HCEC 1CT (cell line): Measurements from ENCODE around the gene MYBBP1A.

Source experiments
- DNase-seq: peaks from one replicate; pipeline ENCODE4 v3.0.0-alpha.2; 2017

Gene MYBBP1A

DNA sequence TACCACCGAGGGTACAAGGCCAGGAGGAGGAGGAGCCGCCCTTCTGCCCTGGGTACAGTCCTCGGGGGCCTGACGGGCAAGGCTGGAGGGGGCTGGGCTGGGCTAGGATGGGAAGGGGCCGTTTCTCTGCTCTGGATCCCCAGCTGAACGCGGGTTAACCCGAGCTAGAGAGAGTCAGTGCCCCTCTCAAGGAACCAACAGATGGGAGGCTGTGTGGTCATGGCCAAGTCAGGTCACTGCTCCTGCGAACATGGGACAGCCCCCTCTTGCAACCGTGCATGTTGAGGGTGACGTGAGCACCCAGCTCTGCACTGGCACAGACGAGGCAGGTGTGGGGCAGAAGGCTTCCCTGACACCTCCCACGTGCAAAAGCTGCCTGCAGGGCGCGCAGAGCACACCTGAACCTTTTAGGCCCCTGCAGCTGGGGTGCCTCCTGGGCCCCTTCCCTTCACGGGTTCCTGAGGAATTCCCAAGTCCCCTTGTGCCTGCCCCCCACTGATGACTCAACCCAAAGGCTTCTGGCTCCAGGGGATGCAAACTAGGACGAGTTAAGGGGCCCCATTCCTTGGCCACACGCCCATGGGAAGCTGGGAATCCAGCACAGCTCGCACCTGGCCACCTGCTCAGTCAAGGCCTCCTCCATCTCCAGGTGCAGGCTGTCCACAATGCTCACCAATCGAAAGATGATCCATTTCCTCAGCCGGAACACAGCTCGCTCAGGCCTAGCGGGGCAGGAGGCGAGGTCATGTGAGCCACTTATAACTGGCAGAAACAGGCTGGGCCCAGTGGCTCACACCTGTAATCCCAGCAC, 6.3 kb downstream of the MYBBP1A start:
- DNase-seq, result no peak

DNA sequence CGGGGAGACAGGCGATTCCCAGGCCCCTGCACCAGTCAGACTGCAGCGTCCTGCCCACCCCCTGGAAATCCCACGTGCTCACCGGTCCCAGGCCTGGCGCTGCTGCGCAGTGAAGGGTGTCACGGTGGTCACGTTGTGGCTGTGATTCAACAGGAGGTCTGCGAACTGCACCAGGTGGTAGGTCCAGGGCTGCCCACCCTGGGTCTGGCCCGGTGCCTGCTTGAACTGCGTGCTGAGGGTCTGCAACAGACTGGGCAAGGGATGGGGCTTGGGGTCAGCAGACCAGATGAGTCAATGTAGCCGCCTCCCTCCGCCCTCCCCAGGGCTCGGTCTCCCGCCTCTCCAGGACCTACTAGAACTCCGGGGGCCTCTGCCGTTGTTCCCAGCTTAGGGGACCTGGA, 7.1 kb downstream of the MYBBP1A start:
- no peak for DNase-seq

DNA sequence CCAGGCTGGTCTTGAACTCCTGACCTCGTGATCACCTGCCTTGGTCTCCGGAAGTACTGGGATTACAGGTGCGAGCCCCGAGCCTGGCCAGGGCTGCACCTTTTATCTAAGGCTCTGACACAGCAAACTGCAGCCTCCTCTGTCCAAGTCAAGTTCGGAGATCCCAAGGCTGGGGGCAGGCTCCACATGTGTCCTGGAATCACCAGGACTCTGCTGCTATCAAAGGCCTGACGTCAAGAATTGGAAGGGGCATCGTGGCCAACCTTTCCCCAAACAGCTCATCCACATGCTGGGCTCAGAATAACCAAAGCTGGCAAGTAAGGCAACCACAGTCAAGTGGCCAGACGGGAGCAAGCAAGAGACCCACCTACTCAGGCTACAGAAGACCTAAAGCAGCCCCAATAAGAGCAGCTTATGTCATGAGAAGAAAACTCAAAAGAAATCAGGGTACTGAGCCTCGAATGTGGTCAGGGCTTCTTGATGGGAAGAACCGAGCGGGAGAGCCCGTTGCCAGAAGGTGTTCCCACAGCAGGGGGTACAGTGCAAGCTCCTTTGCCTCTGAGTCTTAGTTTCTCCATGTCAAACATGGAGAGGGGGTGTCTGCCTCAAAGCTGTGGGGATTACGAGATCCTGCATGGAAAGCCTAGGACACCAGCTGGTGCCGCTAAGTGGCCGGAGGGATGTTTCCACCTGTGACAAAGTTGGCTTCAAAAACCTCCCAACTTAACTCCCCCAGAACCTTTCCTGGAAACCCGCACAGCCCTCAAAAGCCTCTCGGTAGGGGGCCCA, 7.9 kb downstream of the MYBBP1A start:
- DNase-seq, result no peak

DNA sequence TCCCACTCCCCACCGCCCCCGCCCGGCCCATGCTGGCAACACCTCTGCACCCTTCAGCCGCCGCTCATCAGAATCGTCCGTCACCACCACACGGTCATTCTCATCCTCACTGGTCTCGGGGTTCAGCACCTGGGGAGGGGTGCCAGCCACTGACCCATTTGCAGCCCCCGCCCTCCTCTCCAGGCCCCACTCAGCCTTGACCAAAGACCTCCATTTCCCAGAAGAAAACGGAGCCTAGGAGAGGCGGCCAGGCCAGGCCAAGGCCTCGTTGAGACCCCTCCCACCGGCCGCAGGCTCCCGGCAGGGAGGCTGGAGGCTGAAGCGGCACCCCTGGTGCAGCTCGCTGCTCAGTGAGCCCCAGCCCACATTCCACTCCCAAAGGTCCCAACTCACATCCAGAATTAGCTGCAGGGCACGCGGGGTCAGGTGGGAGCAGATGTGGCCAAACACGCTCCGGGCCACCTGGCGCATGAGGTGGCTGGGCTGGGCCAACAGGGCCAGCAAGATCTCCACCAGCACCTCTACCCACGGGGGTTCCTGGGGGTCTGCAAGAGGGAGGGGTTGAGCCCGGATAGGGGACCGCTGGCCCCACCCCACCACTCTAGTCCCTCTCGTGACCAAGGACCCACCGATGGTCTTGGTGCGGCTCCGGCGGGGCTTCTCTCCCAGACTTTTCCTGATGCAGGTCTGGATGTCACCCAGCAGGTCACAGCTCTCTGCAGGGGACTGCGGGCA, 9.8 kb downstream of the MYBBP1A start:
- DNase-seq, result no peak

DNA sequence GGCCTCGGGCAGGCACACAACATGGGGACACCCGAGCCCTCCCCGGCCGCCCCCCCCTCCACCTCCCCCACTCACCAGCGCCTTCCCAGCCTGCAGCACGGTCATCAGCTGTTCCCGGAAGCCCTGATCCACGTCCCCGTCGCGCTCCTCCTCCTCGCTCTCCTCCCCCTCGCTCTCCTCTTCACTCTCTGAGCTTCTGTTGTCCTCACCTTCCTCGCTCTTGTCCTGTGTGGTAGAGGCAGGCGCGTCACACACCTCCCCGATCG, 10.3 kb downstream of the MYBBP1A start:
- DNase-seq, result no peak

DNA sequence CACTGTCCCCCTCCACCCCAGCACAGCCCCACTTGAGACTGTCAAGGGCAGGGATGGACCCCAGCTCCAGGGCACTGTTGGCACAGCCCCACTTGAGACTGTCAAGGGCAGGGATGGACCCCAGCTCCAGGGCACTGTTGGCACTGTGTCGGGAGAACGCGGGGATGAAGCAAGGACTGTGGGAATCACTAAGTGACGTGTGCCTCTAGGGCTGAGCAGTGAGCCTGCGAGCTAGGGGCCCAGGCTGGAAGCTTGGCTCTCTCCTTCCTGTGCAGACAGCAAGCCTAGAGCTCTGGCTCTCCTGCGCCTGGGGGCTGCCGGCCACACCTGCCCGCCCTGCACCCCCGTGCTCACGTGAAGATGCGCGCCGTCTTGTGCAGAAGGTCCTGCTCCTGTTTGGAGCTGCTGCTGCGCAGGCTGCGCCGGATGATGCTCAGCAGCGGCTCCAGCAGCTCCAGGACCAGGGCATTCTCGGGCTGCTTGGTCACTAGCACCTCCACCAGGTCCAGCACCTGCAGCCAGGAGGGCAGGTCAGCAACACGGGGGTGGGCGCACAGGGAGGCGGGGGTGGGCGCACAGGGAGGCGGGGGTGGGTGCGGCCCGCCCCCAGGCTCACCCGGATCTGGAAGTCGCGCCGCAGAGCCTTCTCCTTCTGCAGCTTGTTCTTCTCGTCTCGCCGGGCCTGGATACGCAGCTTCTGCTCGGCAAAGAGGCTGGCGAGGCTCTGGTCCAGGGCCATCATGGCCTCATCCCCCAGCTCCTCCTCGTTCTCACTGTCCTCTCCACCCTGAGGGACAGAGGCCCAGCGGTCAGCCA, 10.8 kb downstream of the MYBBP1A start:
- no peak for DNase-seq

DNA sequence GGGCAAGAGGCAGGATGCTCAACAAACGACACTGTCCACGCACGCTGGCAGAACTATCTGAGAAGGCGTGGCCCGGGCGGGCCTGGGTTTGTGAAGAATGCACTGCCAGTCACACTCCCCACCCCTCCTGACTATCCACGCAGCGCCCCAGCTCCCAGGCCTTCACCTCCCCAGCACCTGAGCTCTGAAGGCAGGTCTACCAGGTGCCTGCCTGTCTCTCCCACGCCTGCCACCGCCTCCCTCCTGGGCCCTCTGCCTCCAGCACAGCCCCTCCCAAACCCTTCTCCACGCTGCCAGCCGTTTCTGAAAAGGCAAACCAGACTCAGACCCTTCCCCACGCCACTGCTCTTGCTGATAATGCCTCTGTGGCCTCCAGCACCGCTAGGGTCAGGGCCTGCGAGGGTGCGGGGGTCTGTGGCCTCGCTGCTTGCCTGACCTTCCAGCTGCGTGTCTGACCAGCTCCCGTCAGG, 11.6 kb downstream of the MYBBP1A start:
- no peak for DNase-seq

DNA sequence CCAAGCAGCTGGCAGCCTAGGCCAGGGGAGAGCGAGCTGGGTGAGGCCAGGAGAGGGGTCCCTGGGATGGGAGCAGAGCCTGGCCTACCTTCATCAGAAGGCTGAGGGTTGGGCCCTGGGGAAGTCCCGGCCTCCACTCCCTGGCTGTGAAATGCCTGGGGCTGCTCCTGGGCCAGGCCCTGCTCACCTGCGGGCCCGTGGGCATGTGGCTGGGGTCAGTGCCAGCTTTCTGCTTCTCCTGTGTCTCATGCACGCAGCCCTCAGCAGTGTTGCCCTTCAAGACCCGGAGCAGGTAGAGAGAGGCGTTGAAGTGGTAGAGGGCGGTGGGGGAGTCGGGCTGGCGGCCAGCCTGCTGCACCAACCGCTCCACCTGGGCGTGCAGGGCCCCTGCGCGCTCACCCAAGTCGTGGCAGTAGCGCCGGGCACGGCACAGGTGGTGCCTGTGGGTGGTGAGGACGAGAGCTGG, 12.4 kb downstream of the MYBBP1A start:
- DNase-seq, result no peak

DNA sequence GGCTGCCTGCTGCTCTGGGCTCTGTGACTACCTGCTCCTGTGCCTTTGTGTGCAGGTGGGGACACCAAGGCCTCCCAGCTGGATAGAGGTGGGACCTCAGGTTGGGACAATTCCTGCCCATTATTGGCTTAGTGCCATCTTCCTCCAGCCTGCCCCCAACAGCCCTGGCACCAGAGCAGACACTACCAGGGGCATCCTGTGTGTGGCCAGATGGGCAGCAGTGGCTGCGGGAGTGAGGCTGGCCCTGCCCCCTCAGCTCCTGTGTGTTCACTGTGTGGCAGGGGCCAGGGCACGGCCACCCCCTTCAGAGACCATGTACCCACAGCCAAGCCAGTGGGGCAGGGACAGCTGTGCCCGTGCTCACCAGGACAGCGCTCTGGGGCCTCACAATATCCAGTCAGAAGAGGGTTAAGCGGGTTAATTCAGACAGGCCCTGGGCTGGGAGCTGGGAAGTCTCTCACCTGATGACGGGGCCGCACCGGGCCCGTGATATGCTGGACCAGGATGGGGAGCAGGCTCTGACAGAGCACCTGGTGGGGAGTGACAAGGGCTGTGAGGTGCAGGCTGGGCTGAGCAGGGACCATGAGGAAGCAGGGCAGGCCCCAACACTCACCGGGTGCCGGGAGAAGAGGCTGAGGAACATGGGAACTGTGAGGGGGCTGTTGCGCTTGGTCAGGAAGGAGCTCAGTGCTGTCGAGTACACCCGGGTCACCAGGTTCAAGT, 13.0 kb downstream of the MYBBP1A start:
- DNase-seq, result no peak

DNA sequence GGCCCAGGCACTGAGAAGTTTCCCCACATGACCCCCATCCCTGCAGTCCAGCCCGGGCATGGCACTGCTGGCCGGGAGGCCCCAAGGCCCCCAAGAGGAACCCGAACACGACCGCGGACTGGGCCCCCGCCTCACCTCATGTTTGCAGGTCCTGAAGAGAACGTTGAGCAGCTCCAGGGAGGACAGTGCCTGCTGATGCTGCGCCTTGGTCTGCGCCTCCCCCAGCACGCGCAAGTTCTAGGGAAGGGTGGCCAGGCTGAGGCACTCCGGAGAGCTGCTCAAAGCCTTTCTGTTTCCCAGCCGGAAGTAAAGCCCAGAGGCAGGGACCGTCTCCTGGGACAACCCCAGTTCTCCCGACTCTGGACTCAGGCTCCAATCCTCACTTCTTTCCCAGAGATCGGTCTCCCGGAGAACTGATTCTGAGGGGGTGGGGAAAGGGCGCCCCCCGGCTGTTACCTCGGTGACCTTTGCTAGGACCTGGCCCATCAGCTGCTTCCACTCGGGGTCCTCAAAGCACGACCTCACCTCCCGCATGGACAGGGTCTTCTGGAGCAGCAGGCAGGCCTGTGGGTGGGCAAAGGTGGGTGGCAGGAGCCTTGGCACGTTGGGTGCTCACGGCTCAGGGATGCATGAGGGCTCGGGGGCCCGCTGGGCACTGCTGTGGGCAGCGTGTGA, 13.7 kb downstream of the MYBBP1A start:
- no peak for DNase-seq

DNA sequence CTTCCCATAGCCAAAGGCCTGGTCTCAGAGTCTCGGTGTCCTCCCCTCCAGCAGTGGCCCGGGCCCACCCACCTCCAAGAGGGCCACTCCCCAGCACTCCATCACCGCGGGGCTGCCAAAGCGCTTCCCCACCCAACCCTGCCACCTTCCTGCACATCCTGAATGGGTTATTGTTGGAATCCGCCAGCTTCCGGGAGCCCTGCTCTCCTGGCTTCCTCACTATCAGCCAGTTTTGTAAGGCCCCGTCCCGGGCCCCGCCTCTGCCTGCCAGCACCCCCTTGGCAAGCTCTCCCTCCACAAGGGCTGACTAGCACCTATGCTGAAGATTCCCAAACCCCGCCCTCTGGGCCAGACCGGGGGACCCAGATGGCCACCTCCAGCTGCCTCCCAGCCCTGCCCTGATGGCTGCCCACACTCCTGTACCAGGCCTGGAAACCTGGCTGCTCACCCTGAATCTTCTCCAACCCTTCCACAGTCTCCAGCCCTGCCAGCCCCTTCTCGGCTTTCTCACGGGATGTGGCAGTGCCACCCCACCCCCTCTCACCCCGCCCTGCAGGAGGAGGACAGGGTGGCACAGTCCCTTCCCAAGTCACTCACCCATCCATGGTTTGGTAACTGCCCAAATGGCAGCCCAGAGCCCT, 14.4 kb downstream of the MYBBP1A start:
- no peak for DNase-seq

DNA sequence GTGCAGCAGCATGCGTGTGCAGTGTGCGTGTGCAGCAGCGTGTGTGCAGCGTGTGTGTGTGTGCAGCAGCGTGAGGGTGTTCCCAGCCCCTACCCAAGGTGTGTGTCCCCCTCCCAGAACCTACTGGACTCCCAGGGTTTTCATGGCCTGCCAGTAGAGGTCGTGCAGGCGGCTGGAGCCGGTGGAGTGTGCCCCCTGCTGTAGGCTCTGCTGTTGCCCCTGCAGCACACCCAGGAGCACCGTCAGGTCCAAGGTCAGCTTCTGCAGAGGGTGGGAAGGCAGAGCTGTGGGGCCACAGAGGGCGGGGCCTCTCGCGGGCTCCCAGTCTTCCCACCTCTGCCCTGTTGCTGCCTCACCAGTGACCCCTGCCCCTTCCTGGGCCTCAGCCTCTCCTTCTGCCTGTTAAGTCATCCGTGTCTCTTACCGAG, 14.9 kb downstream of the MYBBP1A start:
- DNase-seq, result no peak

DNA sequence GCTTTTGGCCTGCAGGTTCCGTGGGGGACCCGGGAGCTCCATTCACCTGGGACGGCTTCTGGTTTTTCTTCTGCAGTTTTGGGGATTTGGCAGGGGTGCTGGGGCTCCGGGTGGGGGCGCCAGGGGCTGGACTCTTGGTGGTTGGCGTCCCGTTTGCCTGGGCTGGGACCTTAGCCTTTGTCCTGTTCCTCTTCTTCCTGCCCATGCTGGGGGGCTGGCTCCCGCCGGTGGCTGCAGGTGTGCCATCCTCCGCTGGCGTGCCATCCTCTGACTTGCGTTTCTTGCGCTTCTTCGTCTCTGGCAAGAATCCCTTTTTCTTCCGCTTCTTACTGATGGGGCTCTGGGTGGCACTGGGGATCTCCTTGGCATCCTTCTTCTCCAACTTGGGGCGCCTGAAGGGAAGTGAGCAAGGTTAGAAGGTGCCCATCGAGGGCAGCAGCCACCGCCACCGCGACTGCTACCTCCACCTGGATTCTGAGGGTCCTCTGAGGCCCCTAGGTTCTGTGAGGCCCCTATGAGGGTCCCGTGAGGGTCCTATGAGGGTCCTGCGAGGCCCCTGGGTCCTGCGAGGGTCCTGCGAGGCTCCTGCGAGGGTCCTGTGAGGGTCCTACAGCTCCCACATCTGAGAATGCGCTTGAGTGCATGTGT, 15.5 kb downstream of the MYBBP1A start:
- no peak for DNase-seq

DNA sequence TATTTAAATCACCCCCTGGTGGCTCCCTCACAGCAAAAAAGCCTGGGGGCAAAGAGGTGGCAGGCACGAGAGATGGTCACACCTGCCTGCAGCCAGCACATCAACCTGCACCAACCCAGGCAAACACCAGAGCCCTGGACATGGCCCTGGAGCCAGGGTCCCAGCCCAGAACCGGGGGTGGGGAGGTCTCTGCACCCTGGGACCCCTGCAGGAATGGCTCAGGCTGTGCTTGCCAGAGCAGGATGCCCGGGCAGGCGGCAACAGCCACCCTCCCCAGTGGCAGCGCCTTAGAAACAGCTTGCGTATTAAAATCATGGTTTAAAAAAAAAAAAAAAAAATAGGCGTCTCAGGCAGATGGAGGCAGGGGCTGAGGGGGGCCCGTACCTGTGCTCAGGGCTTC, 16.2 kb downstream of the MYBBP1A start:
- no peak for DNase-seq

DNA sequence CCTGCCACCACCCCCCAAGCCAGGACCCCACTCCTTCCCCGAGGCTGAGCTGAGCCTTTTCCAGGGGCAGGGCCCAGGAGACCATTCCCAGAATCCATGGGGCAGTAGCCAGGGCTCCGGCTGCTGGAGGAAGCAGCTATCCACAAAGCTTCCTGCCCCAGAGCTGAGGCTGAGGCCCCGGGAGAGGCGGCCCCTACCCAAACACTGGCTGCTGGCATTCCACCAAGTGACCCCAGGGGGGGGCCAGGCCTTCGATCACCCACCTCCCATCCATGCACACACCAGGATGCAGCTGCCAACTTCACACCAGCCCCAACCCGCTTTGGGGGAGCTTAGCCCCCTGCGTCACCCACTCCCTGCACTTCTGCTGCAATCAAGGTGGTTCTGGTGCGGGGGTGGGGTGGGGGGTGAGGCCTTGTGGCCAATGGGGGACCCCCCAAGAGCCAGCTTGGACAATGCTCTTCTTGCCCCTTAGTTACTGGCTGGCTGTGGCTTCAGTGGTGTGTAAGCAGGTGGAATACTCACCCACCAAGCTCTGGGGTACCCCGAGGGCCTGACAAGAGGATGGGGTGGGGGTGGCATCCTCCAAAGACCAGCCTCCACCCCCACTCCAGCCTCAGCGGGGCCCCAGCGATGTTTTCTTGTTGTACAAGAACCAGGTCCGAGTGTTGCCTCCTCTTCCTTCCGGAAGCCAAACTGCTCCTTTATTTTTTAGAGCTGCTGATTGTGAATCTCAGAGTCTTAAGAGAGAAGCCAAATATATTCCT, 16.8 kb downstream of the MYBBP1A start:
- DNase-seq, result no peak

DNA sequence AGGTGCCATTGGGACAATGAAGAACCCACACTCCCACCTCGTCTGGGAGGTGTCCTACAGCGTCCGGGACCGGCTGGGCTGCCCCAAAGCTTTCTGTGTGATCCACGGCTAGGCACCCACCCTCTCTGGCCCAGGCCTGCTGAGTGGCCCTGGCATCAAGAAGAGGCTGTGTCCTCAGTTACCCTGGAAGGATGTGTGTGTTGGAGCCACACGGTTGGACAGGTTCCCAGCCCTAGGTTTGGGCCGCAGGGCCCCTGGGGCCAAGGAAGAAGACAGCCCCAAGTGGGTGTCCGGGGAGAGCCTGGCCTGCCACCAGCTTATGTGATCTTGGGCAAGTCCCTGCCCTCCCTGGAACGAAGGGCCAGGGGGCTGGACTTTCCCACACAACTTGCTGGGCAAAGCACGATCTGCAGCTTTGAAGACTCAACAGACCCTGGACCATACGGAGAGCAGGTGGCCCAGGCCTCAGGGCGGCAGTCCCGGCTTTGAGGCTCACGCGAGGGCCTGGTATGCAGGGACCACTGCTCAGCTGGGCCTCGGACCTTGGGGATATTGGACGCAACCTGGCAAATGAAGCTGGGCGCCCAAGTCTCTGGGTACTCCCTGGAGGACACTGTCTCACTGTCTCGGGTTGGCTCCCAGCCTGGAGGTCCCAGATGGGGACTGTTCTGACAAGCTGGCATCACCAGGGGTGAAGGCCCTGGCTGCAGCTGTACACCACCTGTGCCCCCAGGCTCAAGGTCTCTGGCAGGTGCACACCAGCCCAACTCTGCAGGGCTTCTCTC, 17.5 kb downstream of the MYBBP1A start:
- no peak for DNase-seq

DNA sequence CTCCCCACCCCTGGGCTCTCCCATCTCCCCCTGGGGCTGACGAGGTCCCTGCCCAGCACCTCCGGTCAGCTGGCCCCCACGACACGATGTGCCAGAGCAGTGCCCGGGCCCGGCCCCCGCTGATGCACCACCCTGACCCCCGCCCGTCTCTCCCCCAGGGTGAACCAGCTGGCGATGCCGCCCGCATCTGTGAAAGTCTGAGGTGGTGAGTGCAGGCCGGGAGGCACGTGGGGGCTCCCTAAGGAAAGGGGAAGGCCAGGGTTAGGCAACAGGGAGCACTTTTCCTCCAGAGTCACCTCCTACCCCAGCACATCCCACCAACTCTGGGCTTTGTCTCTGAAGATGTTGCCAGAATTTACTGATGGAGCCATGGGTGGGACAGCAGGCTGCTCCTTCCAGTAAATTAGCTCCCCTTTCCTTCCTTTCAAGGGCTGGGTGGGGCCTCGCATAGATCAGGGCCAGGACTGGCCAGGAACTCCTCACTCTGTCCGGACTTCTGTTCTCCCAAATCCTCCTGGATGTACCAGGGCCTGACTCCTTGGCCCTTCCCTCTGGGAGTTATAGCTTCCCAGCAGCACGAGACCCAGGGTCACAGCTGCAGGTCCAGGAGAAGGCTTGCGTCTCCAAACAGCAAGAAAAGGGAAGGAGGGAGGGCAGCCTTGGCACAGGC, 18.3 kb downstream of the MYBBP1A start:
- no peak for DNase-seq

DNA sequence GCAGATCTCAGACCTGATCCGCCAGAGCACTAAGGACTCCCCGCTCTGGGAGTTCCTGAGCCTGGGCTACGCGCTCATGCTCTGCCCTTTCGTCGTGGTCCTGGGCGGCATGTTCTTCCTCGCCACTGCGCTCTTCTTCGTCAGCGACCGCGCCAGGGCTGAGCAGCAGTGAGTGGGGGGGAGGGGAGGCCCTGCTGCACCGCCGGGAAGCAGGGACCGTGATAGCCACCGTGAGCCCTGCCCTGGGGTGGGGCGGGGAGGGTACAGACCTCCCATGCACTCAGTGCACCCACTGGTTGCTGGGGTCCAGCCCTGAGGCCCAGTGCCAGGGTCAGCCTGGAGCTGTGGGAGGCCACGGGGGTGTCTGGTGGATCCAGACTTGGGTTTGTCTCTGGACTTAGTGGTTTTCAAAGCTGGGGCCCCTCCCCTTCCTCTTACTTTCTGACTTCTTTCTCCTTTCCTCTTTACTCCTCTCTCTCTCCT, 18.9 kb downstream of the MYBBP1A start:
- no peak for DNase-seq
